H9 (cell line): Measurements from ENCODE around the gene SLC35E3. TPM values are rescaled to one million over a fixed set of nuclear protein-coding genes. Genes with fewer than 3 reads are reported as not detected.

Source experiments
- DNase-seq: peaks from one replicate; pipeline ENCODE4 v3.0.0-alpha.2; 2017
- H2AFZ ChIP-seq: one replicate; pipeline ENCODE4 v1.6.1; 2013; ENCODE audit warnings: mild to moderate bottlenecking, low read length, control low read depth, moderate library complexity
- H2AK5ac ChIP-seq: 2 replicates; pipeline ENCODE4 v1.6.1; 2013; ENCODE audit warnings: low read length, control low read depth, mixed read lengths; ENCODE audit not compliant: insufficient read length
- H2BK120ac ChIP-seq: one replicate; pipeline ENCODE4 v1.6.1; 2013; ENCODE audit warnings: low read depth, mild to moderate bottlenecking, low read length, control low read depth, inconsistent platforms; ENCODE audit not compliant: poor library complexity, severe bottlenecking
- H2BK12ac ChIP-seq: 2 replicates; pipeline ENCODE4 v1.6.1; 2013; ENCODE audit warnings: low read length, control low read depth, mixed read lengths, low read depth; ENCODE audit not compliant: insufficient read length
- H2BK15ac ChIP-seq: 2 replicates; pipeline ENCODE4 v1.6.1; 2013; ENCODE audit warnings: low read depth, low read length, control low read depth
- H2BK20ac ChIP-seq: one replicate; pipeline ENCODE4 v1.6.1; 2013; ENCODE audit warnings: low read depth, mild to moderate bottlenecking, low read length, control low read depth, inconsistent platforms; ENCODE audit not compliant: poor library complexity, severe bottlenecking
- H2BK5ac ChIP-seq: 2 replicates; pipeline ENCODE4 v1.6.1; 2013; ENCODE audit warnings: low read length, control low read depth, mixed read lengths; ENCODE audit not compliant: insufficient read length
- H3K14ac ChIP-seq: 2 replicates; pipeline ENCODE4 v1.6.1; 2013; ENCODE audit warnings: low read length, control low read depth; ENCODE audit not compliant: insufficient read depth
- H3K18ac ChIP-seq: 2 replicates; pipeline ENCODE4 v1.6.1; 2013; ENCODE audit warnings: low read depth, mild to moderate bottlenecking, mixed read lengths, low read length, control low read depth; ENCODE audit not compliant: insufficient read length
- H3K23ac ChIP-seq: 2 replicates; pipeline ENCODE4 v1.6.1; 2013; ENCODE audit warnings: low read length, control low read depth, mixed read lengths, low read depth; ENCODE audit not compliant: insufficient read length
- H3K23me2 ChIP-seq: 2 replicates; pipeline ENCODE4 v1.6.1; 2013; ENCODE audit warnings: low read depth, mild to moderate bottlenecking, mixed read lengths, low read length, control low read depth; ENCODE audit not compliant: insufficient read length, poor library complexity, severe bottlenecking
- H3K27ac ChIP-seq: 2 replicates; pipeline ENCODE4 v1.5.1; 2013; ENCODE audit warnings: low read length, control low read depth, mixed read lengths, low read depth; ENCODE audit not compliant: insufficient read length
- H3K27me3 ChIP-seq: 2 replicates; pipeline ENCODE4 v1.6.1; 2013; ENCODE audit warnings: low read length, control low read depth, inconsistent platforms; ENCODE audit not compliant: insufficient read depth
- H3K4ac ChIP-seq: 2 replicates; pipeline ENCODE4 v1.6.1; 2013; ENCODE audit warnings: low read depth, mild to moderate bottlenecking, control low read depth, inconsistent platforms, low read length, moderate library complexity
- H3K4me1 ChIP-seq: 2 replicates; pipeline ENCODE4 v1.6.1; 2013; ENCODE audit warnings: low read length, control low read depth, inconsistent platforms; ENCODE audit not compliant: insufficient read depth
- H3K4me2 ChIP-seq: 2 replicates; pipeline ENCODE4 v1.6.1; 2013; ENCODE audit warnings: low read length, control low read depth, mixed read lengths; ENCODE audit not compliant: insufficient read length, insufficient read depth
- H3K56ac ChIP-seq: 2 replicates; pipeline ENCODE4 v1.6.1; 2013; ENCODE audit warnings: low read depth, mild to moderate bottlenecking, mixed read lengths, low read length, control low read depth; ENCODE audit not compliant: insufficient read length
- H3K79me1 ChIP-seq: 2 replicates; pipeline ENCODE4 v1.6.1; 2013; ENCODE audit warnings: low read depth, mild to moderate bottlenecking, moderate library complexity, low read length, control low read depth, inconsistent platforms; ENCODE audit not compliant: insufficient read depth, poor library complexity, severe bottlenecking
- H3K79me2 ChIP-seq: 2 replicates; pipeline ENCODE4 v1.6.1; 2013; ENCODE audit warnings: low read length, control low read depth, inconsistent platforms; ENCODE audit not compliant: insufficient read depth
- H3K9ac ChIP-seq: 2 replicates; pipeline ENCODE4 v1.6.1; 2013; ENCODE audit warnings: low read length, control low read depth, mixed read lengths; ENCODE audit not compliant: insufficient read length; ENCODE audit errors: extremely low read depth
- H3K9me3 ChIP-seq: one replicate; pipeline ENCODE4 v1.6.1; 2013; ENCODE audit warnings: low read depth, low read length, inconsistent platforms; ENCODE audit not compliant: control insufficient read depth
- H3T11ph ChIP-seq: one replicate; pipeline ENCODE4 v1.6.1; 2013; ENCODE audit warnings: mild to moderate bottlenecking, low read length, control low read depth, inconsistent platforms
- H4K20me1 ChIP-seq: one replicate; pipeline ENCODE4 v1.6.1; 2013; ENCODE audit not compliant: control insufficient read depth, insufficient read length, insufficient read depth
- H4K5ac ChIP-seq: 2 replicates; pipeline ENCODE4 v1.6.1; 2013; ENCODE audit warnings: low read depth, mild to moderate bottlenecking, mixed read lengths, low read length, control low read depth; ENCODE audit not compliant: insufficient read length
- H4K8ac ChIP-seq: replicated peaks from 2 replicates; pipeline ENCODE4 v1.6.1; 2013; ENCODE audit warnings: low read length, control low read depth, mixed read lengths, low read depth; ENCODE audit not compliant: insufficient read length
- H4K91ac ChIP-seq: 2 replicates; pipeline ENCODE4 v1.6.1; 2013; ENCODE audit warnings: low read depth, mild to moderate bottlenecking, moderate library complexity, mixed read lengths, low read length, control low read depth; ENCODE audit not compliant: insufficient read length
- H3K27ac Mint-ChIP-seq, 3 experiments: 2 replicates in 2 of 3; 3 replicates in 1 of 3; pipeline ENCODE4 v1.8.0; 2020 to 2021; ENCODE audit warnings: mixed read lengths in 3 of 3, mild to moderate bottlenecking in 1 of 3, moderate library complexity in 1 of 3
- H3K27me3 Mint-ChIP-seq: 2 replicates; pipeline ENCODE4 v1.8.0; 2021; ENCODE audit warnings: low read depth, mild to moderate bottlenecking, moderate library complexity, mixed read lengths
- H3K36me3 Mint-ChIP-seq, 3 experiments: 2 replicates in 2 of 3; 3 replicates in 1 of 3; pipeline ENCODE4 v1.8.0; 2020 to 2021; ENCODE audit warnings: low read depth in 3 of 3, mixed read lengths in 3 of 3; ENCODE audit not compliant: insufficient read depth in 1 of 3
- H3K4me1 Mint-ChIP-seq, 2 experiments: 2 replicates each; pipeline ENCODE4 v1.8.0; 2020; ENCODE audit warnings: mixed read lengths in 2 of 2
- H3K4me3 Mint-ChIP-seq, 2 experiments: 2 replicates in 1 of 2; 3 replicates in 1 of 2; pipeline ENCODE4 v1.8.0; 2020 to 2021; ENCODE audit warnings: mild to moderate bottlenecking in 2 of 2, mixed read lengths in 2 of 2, moderate library complexity in 1 of 2
- H3K9me3 Mint-ChIP-seq, 2 experiments: 2 replicates in 1 of 2; 3 replicates in 1 of 2; pipeline ENCODE4 v1.8.0; 2020; ENCODE audit warnings: mild to moderate bottlenecking in 2 of 2, mixed read lengths in 2 of 2, moderate library complexity in 1 of 2
- CTCF ChIP-seq: fragments of 200-600 bp; sonication (generic); conservative IDR thresholded peaks from 3 replicates; pipeline ENCODE4 v1.8.0; 2021; ENCODE audit warnings: antibody characterized with exemption, mild to moderate bottlenecking
- WGBS: extraction: QIAGEN DNeasy Blood & Tissue Kit; methylation state at CpG from one replicate; pipeline ENCODE4 v1.1.7; 2013; ENCODE audit warnings: missing lambda C conversion rate, low lambda C conversion rate, mixed read lengths; ENCODE audit not compliant: insufficient read length; ENCODE audit errors: extremely low coverage; 5-methylcytosine and 5-hydroxymethylcytosine counted together
- total RNA-seq: library from RNA; stranded (reverse); gene quantifications from 2 replicates; pipeline ENCODE4 v1.2.1, GENCODE V29; 2021

The SLC35E3 gene
- total RNA-seq, 1 experiment from 2014 or later, result 17.9 TPM

- Histone ChIP-seq H3K9me3 (no peaks in the 10 kb centered on the region), H4K20me1 (no peaks in the 10 kb centered on the region), H2BK120ac (no peak overlapping the region), H3K23ac (no peak overlapping the region), H3K4ac (no peak overlapping the region), H3K14ac (no peak overlapping the region), H3K79me2 (no peaks in the 10 kb centered on the region), H3K4me2 (no peak overlapping the region), H2BK15ac (no peak overlapping the region), H4K5ac (no peak overlapping the region), H3K27me3 (no peaks in the 10 kb centered on the region), H3K9ac (no peak overlapping the region), H4K8ac (no peak overlapping the region), H3T11ph (no peak overlapping the region), H3K18ac (no peak overlapping the region), H3K4me1 (no peaks in the 10 kb centered on the region), H3K56ac (no peak overlapping the region), H3K23me2 (no peaks in the 10 kb centered on the region), H2BK5ac (no peak overlapping the region), H4K91ac (no peak overlapping the region), H2AFZ (no peak overlapping the region), H3K79me1 (no peaks in the 10 kb centered on the region), H2BK20ac (no peak overlapping the region), H2BK12ac (no peak overlapping the region), H2AK5ac (no peak overlapping the region), H3K27ac (no peak overlapping the region)
- Mint-ChIP-seq H3K4me1 (peaks cover 5 to 9% of the 10 kb centered on the region in 2 experiments), H3K9me3 (no peaks in the 10 kb centered on the region), H3K27me3 (no peaks in the 10 kb centered on the region; the same call in 1 of the 2 replicates), H3K4me3 (no peak overlapping the region), H3K36me3 (no peaks in the 10 kb centered on the region), H3K27ac (no peak overlapping the region)
- DNase-seq, result no peak
- no peak for TF ChIP-seq CTCF
- no CpG with 5 or more reads among the region's 3 CpGs for WGBS
These were observed 44.9 kb downstream of the SLC35E3 start for GRCh38 chr12:68790952-68791234.
